ENCODE measurements around the gene EXOC3.

DNA sequence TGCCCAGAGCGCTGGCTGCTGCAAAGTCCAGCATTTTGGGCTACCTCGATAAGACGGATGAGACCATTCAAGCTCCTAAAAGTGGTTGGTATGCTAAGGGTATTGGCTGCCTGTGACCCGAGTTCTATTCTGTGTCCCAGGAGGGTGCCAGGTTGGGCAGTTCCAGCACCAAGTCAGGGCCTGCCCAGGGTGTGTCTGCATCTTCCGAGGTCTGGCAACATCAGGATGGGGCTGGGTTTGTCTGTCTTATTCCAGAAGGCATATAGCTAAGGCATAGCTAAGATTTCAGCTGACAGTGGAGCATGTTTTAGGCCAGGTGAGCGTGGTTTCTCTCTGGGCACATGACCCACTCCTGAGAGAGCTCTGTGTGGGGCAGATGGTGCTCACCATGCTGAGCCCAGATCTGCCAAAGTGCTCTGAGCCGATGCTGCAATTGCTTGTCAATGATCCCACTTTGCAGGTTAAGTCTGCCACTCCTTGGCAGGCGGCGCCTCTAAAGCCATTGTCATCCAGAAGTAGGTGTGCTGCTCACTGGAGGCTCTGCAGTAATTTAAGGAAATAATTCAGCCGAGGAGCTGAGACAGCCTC lies 73.5 kb downstream of the EXOC3 start:
- TF ChIP-seq, protein P1, sequence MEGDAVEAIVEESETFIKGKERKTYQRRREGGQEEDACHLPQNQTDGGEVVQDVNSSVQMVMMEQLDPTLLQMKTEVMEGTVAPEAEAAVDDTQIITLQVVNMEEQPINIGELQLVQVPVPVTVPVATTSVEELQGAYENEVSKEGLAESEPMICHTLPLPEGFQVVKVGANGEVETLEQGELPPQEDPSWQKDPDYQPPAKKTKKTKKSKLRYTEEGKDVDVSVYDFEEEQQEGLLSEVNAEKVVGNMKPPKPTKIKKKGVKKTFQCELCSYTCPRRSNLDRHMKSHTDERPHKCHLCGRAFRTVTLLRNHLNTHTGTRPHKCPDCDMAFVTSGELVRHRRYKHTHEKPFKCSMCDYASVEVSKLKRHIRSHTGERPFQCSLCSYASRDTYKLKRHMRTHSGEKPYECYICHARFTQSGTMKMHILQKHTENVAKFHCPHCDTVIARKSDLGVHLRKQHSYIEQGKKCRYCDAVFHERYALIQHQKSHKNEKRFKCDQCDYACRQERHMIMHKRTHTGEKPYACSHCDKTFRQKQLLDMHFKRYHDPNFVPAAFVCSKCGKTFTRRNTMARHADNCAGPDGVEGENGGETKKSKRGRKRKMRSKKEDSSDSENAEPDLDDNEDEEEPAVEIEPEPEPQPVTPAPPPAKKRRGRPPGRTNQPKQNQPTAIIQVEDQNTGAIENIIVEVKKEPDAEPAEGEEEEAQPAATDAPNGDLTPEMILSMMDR (IDR thresholded peaks at IDR 0.05), result no peak
- no peak for TF ChIP-seq POLR2A (IDR thresholded peaks at IDR 0.05)
- no peak for TF ChIP-seq POLR2AphosphoS5 (IDR thresholded peaks at IDR 0.05)
- TF ChIP-seq EP300 (IDR thresholded peaks at IDR 0.05), result no peak

Measured in gastroesophageal sphincter (tissue), 3 donors.